ENCODE data around the gene PAPLN. TPM values are rescaled to one million over a fixed set of nuclear protein-coding genes. Genes with fewer than 3 reads are reported as not detected.

Gene PAPLN
- total and polyA plus RNA-seq, 9 of the 15 experiments (the other 6 are each of a cell fraction or from before 2014, with no cell fraction given): 0.43 to 3.5 (median 1.7) TPM

- TF ChIP-seq NKRF (IDR thresholded peaks at IDR 0.05; ENCODE audit: borderline replicate concordance) (no peak), ZNF764 (CRISPR knock-in tag; IDR thresholded peaks at IDR 0.05; ENCODE audit: low read depth) (no peak), CTCF (IDR thresholded peaks at IDR 0.05 in 2 of 3, conservative IDR thresholded peaks at IDR 0.05 in 1 of 3; ENCODE audit: insufficient read depth in 2 of 3, low read depth in 1 of 3, low read length in 3 of 3) (no peak), ELF2 (CRISPR knock-in tag; IDR thresholded peaks at IDR 0.05) (0 out of 2 replicates have a peak, but pooled peaks have one; percentile 22), NRF1 (conservative IDR thresholded peaks at IDR 0.05 in 1 of 2, IDR thresholded peaks at IDR 0.05 in 1 of 2) (peak; percentile 12 to 42; a peak in 2 of 4 replicates), ZC3H8 (IDR thresholded peaks at IDR 0.05) (no peak), ZNF644 (tag; IDR thresholded peaks at IDR 0.05; ENCODE audit: low read depth) (no peak), ETV1 (tag; conservative IDR thresholded peaks at IDR 0.05; ENCODE audit: low read depth) (peak; percentile 60), POLR2G (IDR thresholded peaks at IDR 0.05; ENCODE audit: low read depth, low read length) (peak; percentile 77), ZNF79 (CRISPR knock-in tag; IDR thresholded peaks at IDR 0.05; ENCODE audit: low read depth) (no peak), RB1 (IDR thresholded peaks at IDR 0.05; ENCODE audit: low read depth) (no peak), ELF1 (tag; IDR thresholded peaks at IDR 0.05) (peak; percentile 62), ARID3B (CRISPR knock-in tag; IDR thresholded peaks at IDR 0.05; ENCODE audit: borderline replicate concordance) (no peak), HOXB6 (CRISPR knock-in tag; IDR thresholded peaks at IDR 0.05; ENCODE audit: borderline replicate concordance) (no peak), RFX1 (IDR thresholded peaks at IDR 0.05) (no peak), JUNB (CRISPR knock-in tag; conservative IDR thresholded peaks at IDR 0.05) (no peak)
- TF ChIP-seq, protein P1, sequence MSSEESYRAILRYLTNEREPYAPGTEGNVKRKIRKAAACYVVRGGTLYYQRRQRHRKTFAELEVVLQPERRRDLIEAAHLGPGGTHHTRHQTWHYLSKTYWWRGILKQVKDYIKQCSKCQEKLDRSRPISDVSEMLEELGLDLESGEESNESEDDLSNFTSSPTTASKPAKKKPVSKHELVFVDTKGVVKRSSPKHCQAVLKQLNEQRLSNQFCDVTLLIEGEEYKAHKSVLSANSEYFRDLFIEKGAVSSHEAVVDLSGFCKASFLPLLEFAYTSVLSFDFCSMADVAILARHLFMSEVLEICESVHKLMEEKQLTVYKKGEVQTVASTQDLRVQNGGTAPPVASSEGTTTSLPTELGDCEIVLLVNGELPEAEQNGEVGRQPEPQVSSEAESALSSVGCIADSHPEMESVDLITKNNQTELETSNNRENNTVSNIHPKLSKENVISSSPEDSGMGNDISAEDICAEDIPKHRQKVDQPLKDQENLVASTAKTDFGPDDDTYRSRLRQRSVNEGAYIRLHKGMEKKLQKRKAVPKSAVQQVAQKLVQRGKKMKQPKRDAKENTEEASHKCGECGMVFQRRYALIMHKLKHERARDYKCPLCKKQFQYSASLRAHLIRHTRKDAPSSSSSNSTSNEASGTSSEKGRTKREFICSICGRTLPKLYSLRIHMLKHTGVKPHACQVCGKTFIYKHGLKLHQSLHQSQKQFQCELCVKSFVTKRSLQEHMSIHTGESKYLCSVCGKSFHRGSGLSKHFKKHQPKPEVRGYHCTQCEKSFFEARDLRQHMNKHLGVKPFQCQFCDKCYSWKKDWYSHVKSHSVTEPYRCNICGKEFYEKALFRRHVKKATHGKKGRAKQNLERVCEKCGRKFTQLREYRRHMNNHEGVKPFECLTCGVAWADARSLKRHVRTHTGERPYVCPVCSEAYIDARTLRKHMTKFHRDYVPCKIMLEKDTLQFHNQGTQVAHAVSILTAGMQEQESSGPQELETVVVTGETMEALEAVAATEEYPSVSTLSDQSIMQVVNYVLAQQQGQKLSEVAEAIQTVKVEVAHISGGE (CRISPR knock-in tag; IDR thresholded peaks at IDR 0.05): peak in 1 of 3 experiments; percentile 75; a peak in 2 of 6 replicates
Measured at GRCh38 chr14:73245480-73246325, 8.4 kb downstream of the PAPLN start (continued).
